SK-N-SH (cell line): ENCODE results near the gene RAB15. TPM values are rescaled to one million over a fixed set of nuclear protein-coding genes. Genes with fewer than 3 reads are reported as not detected.

Experiments used
- CTCF ChIA-PET: fragments of 300-600, 350-600 bp; formaldehyde crosslinking; extraction: SDS; loops from one replicate; lab custom pipeline; 2021; lab: Yijun Ruan, JAX
- POLR2A ChIA-PET: fragments of 350-600 bp; sonication (Branson Sonifier 250); formaldehyde crosslinking; extraction: SDS; loops from one replicate; lab custom pipeline; 2020; ENCODE audit warnings: antibody characterized with exemption, inconsistent platforms; lab: Yijun Ruan, JAX
- DNase-seq: peaks from one replicate; pipeline ENCODE4 v3.0.0; 2012
- H2AFZ ChIP-seq: fragments of 200-600 bp; sonication (generic); 2 replicates; pipeline ENCODE4 v1.8.1; 2016; ENCODE audit warnings: antibody characterized with exemption, mild to moderate bottlenecking, low read depth
- H3F3A ChIP-seq: fragments of 200-600 bp; sonication (generic); replicated peaks from 2 replicates; pipeline ENCODE3; 2016; ENCODE audit warnings: antibody characterized with exemption, mild to moderate bottlenecking; ENCODE audit not compliant: insufficient read depth
- H3K27ac ChIP-seq, 2 experiments: fragments of 200-500 bp in 1 of 2; fragments of 200-600 bp in 1 of 2; sonication (Bioruptor generic) in 1 of 2; sonication (generic), shearing (Covaris generic) in 1 of 2; 2 replicates each; pipeline versions ENCODE4 v1.5.1 to v1.6.1; 2014 to 2016; ENCODE audit warnings: low read depth in 2 of 2, inconsistent platforms in 1 of 2, low read length in 1 of 2, mild to moderate bottlenecking in 1 of 2, mixed read lengths in 1 of 2
- H3K27me3 ChIP-seq: fragments of 200-600 bp; sonication (generic), shearing (Covaris generic); 2 replicates; pipeline ENCODE4 v1.6.1; 2016; ENCODE audit warnings: mixed run types; ENCODE audit not compliant: insufficient read depth
- H3K36me3 ChIP-seq, 2 experiments: fragments of 200-500 bp in 1 of 2; fragments of 200-600 bp in 1 of 2; sonication (Bioruptor generic) in 1 of 2; sonication (generic) in 1 of 2; replicated peaks in 1 of 2; 2 replicates each; pipeline versions ENCODE3 to v1.5.1; 2014 to 2016; ENCODE audit warnings: low read length in 1 of 2, mild to moderate bottlenecking in 1 of 2; ENCODE audit not compliant: insufficient read depth in 2 of 2, control insufficient read depth in 1 of 2
- H3K4me1 ChIP-seq, 2 experiments: fragments of 200-500 bp in 1 of 2; fragments of 200-600 bp in 1 of 2; sonication (Bioruptor generic) in 1 of 2; sonication (generic), shearing (Covaris generic) in 1 of 2; 2 replicates each; pipeline versions ENCODE4 v1.5.1 to v1.6.1; 2014 to 2016; ENCODE audit warnings: low read depth in 1 of 2, low read length in 1 of 2, mixed run types in 1 of 2; ENCODE audit not compliant: insufficient read depth in 2 of 2, control insufficient read depth in 1 of 2
- H3K4me2 ChIP-seq: fragments of 200-600 bp; sonication (generic), shearing (Covaris generic); 2 replicates; pipeline ENCODE4 v1.6.1; 2017; ENCODE audit warnings: mixed run types
- H3K4me3 ChIP-seq, 2 experiments: fragments of 200-500 bp in 1 of 2; fragments of 200-600 bp in 1 of 2; sonication (Bioruptor generic) in 1 of 2; sonication (generic), shearing (Covaris generic) in 1 of 2; 2 replicates each; pipeline versions ENCODE4 v1.5.1 to v1.8.1; 2014 to 2016; ENCODE audit warnings: low read depth in 2 of 2, inconsistent platforms in 1 of 2, low read length in 1 of 2, mild to moderate bottlenecking in 1 of 2, mixed read lengths in 1 of 2, moderate library complexity in 1 of 2
- H3K79me2 ChIP-seq: fragments of 200-600 bp; sonication (generic); 2 replicates; pipeline ENCODE4 v1.8.1; 2017; ENCODE audit warnings: mild to moderate bottlenecking; ENCODE audit not compliant: insufficient read depth
- H3K9ac ChIP-seq: fragments of 200-600 bp; sonication (generic); 2 replicates; pipeline ENCODE4 v1.6.1; 2017; ENCODE audit warnings: mixed run types
- H3K9me2 ChIP-seq: fragments of 200-600 bp; sonication (generic); 2 replicates; pipeline ENCODE4 v1.6.1; 2017; ENCODE audit warnings: mixed run types
- H3K9me3 ChIP-seq: fragments of 200-600 bp; sonication (generic); 2 replicates; pipeline ENCODE4 v1.6.1; 2017; ENCODE audit warnings: mixed run types, mild to moderate bottlenecking, moderate library complexity
- H4K20me1 ChIP-seq: fragments of 200-600 bp; sonication (generic); 2 replicates; pipeline ENCODE4 v1.6.1; 2017; ENCODE audit warnings: mild to moderate bottlenecking, mixed run types; ENCODE audit not compliant: insufficient read depth
- CHD2 ChIP-seq: fragments of 150-350 bp; IDR thresholded peaks from 2 replicates; pipeline ENCODE4 v1.6.1; 2018; ENCODE audit warnings: low read length; ENCODE audit not compliant: partially characterized antibody
- CTCF ChIP-seq: fragments of 200-600 bp; sonication (generic); IDR thresholded peaks from 2 replicates; pipeline ENCODE4 v1.6.1; 2017; ENCODE audit warnings: antibody characterized with exemption, mild to moderate bottlenecking, moderate library complexity
- ELF1 ChIP-seq: IDR thresholded peaks from 2 replicates; pipeline ENCODE4 v1.4.0; 2012
- FOXM1 ChIP-seq: IDR thresholded peaks from 2 replicates; pipeline ENCODE4 v1.4.0; 2012; ENCODE audit warnings: low read depth, mild to moderate bottlenecking
- MXI1 ChIP-seq: IDR thresholded peaks from 2 replicates; pipeline ENCODE4 v1.6.1; 2012; ENCODE audit warnings: mild to moderate bottlenecking, low read depth, low read length, improper control_type of control experiment
- POLR2AphosphoS5 ChIP-seq: IDR thresholded peaks from 2 replicates; pipeline ENCODE4 v1.6.1; 2012; ENCODE audit warnings: low read depth, low read length
- RAD21 ChIP-seq: IDR thresholded peaks from 2 replicates; pipeline ENCODE4 v1.6.1; 2012; ENCODE audit warnings: mild to moderate bottlenecking, low read length
- RXRA ChIP-seq: IDR thresholded peaks from 2 replicates; pipeline ENCODE4 v1.4.0; 2012; ENCODE audit warnings: low read depth, mild to moderate bottlenecking, borderline replicate concordance
- SMC3 ChIP-seq: IDR thresholded peaks from 2 replicates; pipeline ENCODE4 v1.6.1; 2012; ENCODE audit warnings: low read depth, low read length, improper control_type of control experiment
- USF2 ChIP-seq: fragments of 150-350 bp; IDR thresholded peaks from 2 replicates; pipeline ENCODE4 v1.6.1; 2017; ENCODE audit warnings: antibody characterized with exemption, low read length, low read depth, borderline replicate concordance
- whole genome bisulfite sequencing: methylation state at CpG from one replicate; pipeline ENCODE4 v1.1.6; 2017; ENCODE audit warnings: low lambda C conversion rate; 5-methylcytosine and 5-hydroxymethylcytosine counted together
- polyA plus RNA-seq, 3 experiments: library from polyadenylated mRNA; depleted of rRNA; stranded (reverse); fragments of >200 nt; gene quantifications; 2 replicates each; pipeline ENCODE4 v1.2.3, GENCODE V29; 2012

Gene RAB15
- polyA plus RNA-seq, 1 of the 3 experiments (the other 2 are of a cell fraction), result 14.2 TPM

- CTCF ChIA-PET, result interaction anchor here (1.4 kb wide), 1 partner anchor 57 kb away, joined by 4 read pairs; no protein-coding TSS in a partner anchor
Measured at GRCh38 chr14:64948612-64949210, 23.4 kb downstream of the RAB15 start.

GRCh38 chr14:64947710-64948611, 24.2 kb downstream of the RAB15 start:
- Histone ChIP-seq H3K27ac (no peak overlapping the region), H3K9me2 (no peaks in the 10 kb centered on the region), H3K9me3 (no peaks in the 10 kb centered on the region), H3K79me2 (no peaks in the 10 kb centered on the region), H3K9ac (no peak overlapping the region), H3F3A (no peaks in the 10 kb centered on the region), H3K4me3 (no peak overlapping the region), H3K36me3 (peaks cover 0 to 29% of the 10 kb centered on the region in 2 experiments), H3K27me3 (no peaks in the 10 kb centered on the region), H4K20me1 (no peaks in the 10 kb centered on the region), H2AFZ (no peak overlapping the region), H3K4me1 (peaks cover 0 to 14% of the 10 kb centered on the region in 2 experiments; a peak in 1 of 4 replicates), H3K4me2 (no peak overlapping the region)
- DNase-seq, result no peak
- WGBS, result 94% methylated on average over 23 of the region's 28 CpGs
- POLR2A ChIA-PET, result no interaction called here
- TF ChIP-seq POLR2AphosphoS5 (no peak), FOXM1 (no peak), CTCF (no peak)
- CTCF ChIA-PET, result interaction anchor here (1.8 kb wide), 1 partner anchor 56 kb away, joined by 3 read pairs; no protein-coding TSS in a partner anchor

More at GRCh38 chr14:64948612-64949210, 23.4 kb downstream of the RAB15 start:
- Histone ChIP-seq H4K20me1 (no peaks in the 10 kb centered on the region), H3K9me3 (no peaks in the 10 kb centered on the region), H3K9me2 (no peaks in the 10 kb centered on the region), H3K36me3 (peaks cover 0 to 25% of the 10 kb centered on the region in 2 experiments), H3F3A (no peaks in the 10 kb centered on the region), H3K4me2 (no peak overlapping the region), H2AFZ (no peak overlapping the region), H3K27me3 (no peaks in the 10 kb centered on the region), H3K27ac (no peak overlapping the region), H3K9ac (no peak overlapping the region), H3K79me2 (no peaks in the 10 kb centered on the region)
- POLR2A ChIA-PET, result interaction anchor here (0.6 kb wide), 1 partner anchor 175 kb away, joined by 3 read pairs; no protein-coding TSS in a partner anchor
- WGBS, result 94% methylated on average over 8 of the region's 8 CpGs
- TF ChIP-seq MXI1 (no peak), SMC3 (no peak), POLR2AphosphoS5 (no peak), ELF1 (no peak), RXRA (no peak), CHD2 (no peak), USF2 (no peak), RAD21 (no peak), CTCF (no peak)
- TF ChIP-seq, all 33 proteins: peak for 0
- Histone ChIP-seq H3K4me1 (peaks cover 0 to 22% of the 10 kb centered on the region in 2 experiments; a peak in 1 of 4 replicates), H3K4me3 (no peak overlapping the region)
- no peak for DNase-seq
